Embryonic facial prominence (tissue), 1 donor: ENCODE data around the gene SLC35A2.

Experiments used
- DNase-seq: peaks from one replicate; pipeline ENCODE4 v3.0.0-alpha.2; 2016; ENCODE audit errors: extremely low spot score

SLC35A2 gene

DNA sequence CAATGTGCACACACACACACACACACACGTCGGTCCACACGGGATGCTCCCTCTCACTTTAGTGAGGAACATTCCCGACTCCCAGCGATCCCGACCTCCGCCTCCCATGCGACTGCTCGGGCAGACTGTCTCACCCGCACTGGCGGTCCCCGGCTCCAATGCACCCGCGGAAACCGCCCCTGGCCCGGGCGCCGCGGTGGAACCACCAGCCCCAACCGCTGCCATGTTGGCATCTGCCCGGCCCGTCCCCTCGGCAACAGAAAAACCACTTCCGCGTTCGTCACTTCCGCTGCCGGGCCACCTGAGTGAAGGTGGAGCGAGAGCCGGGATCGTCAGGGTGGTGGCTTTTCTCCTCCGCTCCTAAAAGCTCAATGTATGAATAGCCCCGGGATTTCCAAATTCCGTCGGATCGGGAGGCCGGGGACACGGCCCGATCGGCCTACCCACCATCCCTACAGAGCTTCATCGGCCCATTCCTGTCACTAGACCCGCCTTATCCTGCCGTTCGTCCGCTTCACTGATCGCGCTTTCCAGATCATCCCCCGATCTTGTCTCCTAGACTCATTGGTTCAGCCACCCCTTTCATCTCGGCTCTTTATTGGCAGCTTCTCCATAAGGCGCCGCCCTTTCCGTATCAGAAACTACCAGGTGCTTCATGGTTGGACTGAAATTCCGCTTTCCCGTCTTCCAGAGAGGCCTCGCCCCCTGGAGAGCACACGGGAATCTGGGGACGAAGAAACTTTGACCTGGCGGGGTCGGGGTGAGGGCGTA is at the start of gene SLC35A2:
Gene SLC35A2 (minus strand): TSS at position 235 of the 771 bp plus-strand sequence. CDS start 10 bp downstream, at position 225.
- DNase-seq, result peak; percentile 31

- DNase-seq, result no peak
These were observed 48.8 kb upstream of the SLC35A2 start for GRCh38 chrX:48960291-48960690.

GRCh38 chrX:48958635-48959094 is 47.2 kb upstream of the SLC35A2 start:
- DNase-seq, result no peak

GRCh38 chrX:48957827-48958634 is 46.6 kb upstream of the SLC35A2 start:
- DNase-seq, result peak; percentile 96

DNA sequence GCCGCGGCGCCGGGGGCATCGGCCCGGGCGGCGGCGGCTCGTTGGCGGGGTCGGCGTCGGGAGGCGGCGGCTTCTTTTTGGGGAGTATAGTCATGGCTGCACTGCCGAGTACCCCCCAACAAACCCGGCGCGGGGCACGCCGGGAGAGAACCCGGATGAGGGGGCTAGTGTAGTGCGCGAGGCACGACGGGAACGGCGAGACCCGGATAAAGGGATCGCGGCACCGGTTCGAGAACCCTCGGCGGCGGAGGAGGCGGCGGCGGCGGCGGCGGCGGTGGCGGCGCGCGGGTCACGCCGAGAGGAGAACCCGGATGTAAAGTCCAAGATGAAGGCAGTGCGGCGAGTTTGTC is 46.0 kb upstream of the SLC35A2 start, which contains the start of gene OTUD5:
Gene OTUD5 (minus strand): TSS at position 131 of the 350 bp plus-strand sequence. CDS start 37 bp downstream, at position 94.
- no peak for DNase-seq

DNA sequence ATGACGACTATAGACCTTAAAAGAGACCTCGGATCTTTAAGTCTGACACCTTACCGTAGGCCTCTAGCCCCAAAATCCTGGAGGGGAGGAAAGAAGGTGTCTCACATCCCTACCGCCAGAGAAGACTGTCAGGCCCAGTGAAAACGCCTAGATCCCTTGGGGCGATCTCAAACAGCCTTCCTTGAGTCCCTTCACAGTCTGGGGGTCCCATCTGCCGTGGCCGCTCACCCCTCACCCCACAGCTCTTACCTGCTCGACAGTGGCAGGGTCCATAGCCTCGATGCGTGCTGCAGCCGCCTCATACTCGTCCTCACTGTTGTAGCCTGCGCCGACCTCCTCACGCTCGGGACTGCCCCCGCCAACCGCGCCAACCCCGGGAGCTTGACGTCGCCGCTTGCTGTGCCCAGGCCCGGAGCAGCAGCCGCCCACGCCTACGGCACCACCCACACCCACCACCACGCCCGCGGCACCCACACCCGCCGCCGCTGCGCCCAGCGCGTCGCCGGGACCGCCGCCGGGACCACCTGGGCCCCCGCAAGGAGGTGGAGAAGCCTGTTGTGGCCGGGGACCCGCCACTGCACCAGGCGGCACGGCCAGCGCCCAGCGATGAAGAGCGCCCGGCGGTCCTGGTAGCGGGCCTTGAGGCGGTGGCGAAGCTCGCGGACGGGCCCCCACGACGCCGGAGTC is 45.4 kb upstream of the SLC35A2 start:
- no peak for DNase-seq

GRCh38 chrX:48948589-48948988 is 37.1 kb upstream of the SLC35A2 start:
- DNase-seq, result no peak

DNA sequence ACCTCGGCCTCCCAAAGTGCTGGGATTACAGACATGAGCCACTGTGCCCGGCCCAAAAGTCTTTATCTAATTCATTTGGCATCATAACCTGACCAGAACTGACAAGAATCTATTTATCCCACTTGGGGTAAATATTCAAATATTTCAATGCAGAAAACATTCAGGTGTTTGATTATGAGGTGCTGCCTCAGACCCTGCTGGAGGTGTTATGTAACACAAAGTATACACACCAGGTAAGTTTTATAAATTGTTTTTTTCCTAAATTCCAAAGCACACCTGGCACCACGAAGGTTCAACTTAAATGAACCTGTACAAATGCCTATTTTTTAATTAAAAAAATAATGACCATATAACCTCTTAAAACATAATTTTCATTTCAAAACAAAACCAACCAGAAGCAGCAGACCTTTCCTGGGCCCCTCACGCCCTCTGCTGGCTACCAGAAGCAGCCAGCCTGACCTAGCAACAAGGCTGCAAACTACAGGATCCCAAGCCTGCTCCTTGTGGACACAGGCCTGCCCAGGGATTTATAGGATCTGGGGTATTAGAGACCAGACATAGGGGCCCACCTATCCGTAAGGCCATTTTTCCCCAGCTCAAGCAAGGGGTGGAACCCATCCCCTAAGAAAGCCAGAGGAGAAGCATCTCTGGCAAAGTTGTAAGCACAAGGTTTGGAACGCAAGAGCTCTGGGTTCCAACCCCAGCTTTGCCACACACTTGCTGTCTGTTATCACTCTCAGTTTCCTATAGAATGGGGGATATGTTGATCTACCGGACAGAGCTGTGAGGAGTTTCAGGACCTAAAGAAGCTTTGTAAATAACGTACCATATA is 34.3 kb upstream of the SLC35A2 start:
- DNase-seq, result no peak

DNA sequence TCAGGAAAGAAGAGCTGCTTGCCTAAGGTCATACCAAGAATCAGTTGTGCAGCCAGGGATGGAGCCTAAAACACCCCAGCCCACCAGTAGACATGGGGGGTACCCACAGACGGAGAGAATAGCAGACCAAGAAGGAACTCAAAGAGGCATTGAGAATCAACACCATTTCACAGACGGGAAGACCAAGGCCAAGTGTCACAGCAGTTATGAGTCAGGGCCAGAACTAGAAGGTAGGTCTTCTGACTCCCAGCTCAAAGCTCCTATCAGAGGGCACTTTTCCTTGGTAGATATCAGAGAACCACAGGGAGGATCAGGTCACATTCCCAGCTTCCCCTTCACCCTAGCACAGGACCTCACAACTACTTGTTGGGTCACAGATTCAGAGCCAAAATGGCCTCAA is 31.4 kb upstream of the SLC35A2 start:
- no peak for DNase-seq

GRCh38 chrX:48940404-48940955 is 29.0 kb upstream of the SLC35A2 start:
- no peak for DNase-seq

GRCh38 chrX:48939524-48940228 is 28.2 kb upstream of the SLC35A2 start:
- no peak for DNase-seq

DNA sequence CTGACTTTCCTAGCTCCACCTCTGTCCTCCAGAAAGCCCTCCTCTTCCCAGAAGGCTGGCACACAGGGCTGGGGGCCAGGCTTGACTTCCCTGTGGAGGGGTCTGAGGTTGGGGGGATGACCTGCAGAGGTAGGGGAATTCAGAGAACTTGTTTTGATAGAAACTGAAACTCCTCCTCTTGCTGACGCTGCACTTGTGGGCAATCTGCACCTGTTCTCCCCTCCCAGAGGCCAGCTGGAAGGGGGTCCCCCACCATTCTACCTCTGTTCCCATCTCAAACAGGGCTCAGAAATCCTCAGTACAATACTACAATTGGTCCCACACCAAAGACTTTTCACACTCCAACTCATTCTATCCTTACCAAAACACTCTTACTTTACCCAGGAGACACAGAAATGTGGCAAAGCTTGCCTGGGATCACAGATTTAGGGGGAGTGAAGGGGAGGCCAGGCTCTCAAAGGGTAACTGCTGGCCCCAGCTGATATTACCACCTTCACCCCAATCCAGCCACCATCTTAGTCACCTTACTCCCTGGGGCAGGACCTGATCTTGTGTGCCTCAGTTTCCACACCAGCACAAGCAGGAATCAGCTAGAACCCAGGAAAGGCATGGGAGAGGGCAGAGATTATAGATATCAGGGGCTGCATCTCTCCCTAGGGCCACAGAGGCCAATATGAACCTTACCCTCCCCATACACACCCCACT is 27.4 kb upstream of the SLC35A2 start:
- no peak for DNase-seq

- DNase-seq, result no peak
These were observed 25.8 kb upstream of the SLC35A2 start for GRCh38 chrX:48937054-48937907.

GRCh38 chrX:48936429-48937053 is 25.1 kb upstream of the SLC35A2 start:
- DNase-seq, result no peak

- DNase-seq, result no peak
These were observed 23.8 kb upstream of the SLC35A2 start for GRCh38 chrX:48935301-48935670.

- DNase-seq, result no peak
These were observed 23.3 kb upstream of the SLC35A2 start for GRCh38 chrX:48934581-48935300.

GRCh38 chrX:48933757-48934156 is 22.3 kb upstream of the SLC35A2 start:
- DNase-seq, result no peak
